H1 (cell line): Measurements from ENCODE around the gene FGF11. TPM values are rescaled to one million over a fixed set of nuclear protein-coding genes. Genes with fewer than 3 reads are reported as not detected.

Source experiments
- CTCF ChIA-PET: fragments of 300-600 bp; sonication (Branson Sonifier 250); formaldehyde crosslinking; loops from one replicate; lab custom pipeline; 2021; ENCODE audit not compliant: partially characterized antibody; lab: Charles Lee
- POLR2A ChIA-PET: fragments of 300-600 bp; sonication (Branson Sonifier 250); formaldehyde crosslinking; loops from one replicate; lab custom pipeline; 2021; ENCODE audit warnings: inconsistent platforms; ENCODE audit not compliant: partially characterized antibody; lab: Charles Lee
- DNase-seq, 2 experiments: peaks; one replicate each; pipeline versions ENCODE4 v3.0.0 to v3.0.0-alpha.2; 2010 to 2022; ENCODE audit warnings: low spot score in 2 of 2, low read depth in 1 of 2, mixed read lengths in 1 of 2
- FAIRE-seq: peaks from 2 replicates; lab custom pipeline; 2011; peaks lifted over from hg19 to GRCh38; lab: Jason Lieb, UNC
- H2AFZ ChIP-seq: 2 replicates; pipeline ENCODE4 v1.8.1; 2012; ENCODE audit warnings: low read length, inconsistent platforms
- H2AK5ac ChIP-seq: 2 replicates; pipeline ENCODE4 v1.6.1; 2013; ENCODE audit warnings: low read depth, low read length
- H2BK120ac ChIP-seq: replicated peaks from 2 replicates; pipeline ENCODE3; 2013; ENCODE audit warnings: low read depth, low read length, inconsistent platforms
- H2BK12ac ChIP-seq: 2 replicates; pipeline ENCODE4 v1.6.1; 2013; ENCODE audit warnings: low read depth, low read length
- H2BK15ac ChIP-seq: 2 replicates; pipeline ENCODE4 v1.6.1; 2013; ENCODE audit warnings: low read length
- H2BK20ac ChIP-seq: 2 replicates; pipeline ENCODE4 v1.6.1; 2013; ENCODE audit warnings: low read length
- H2BK5ac ChIP-seq: 2 replicates; pipeline ENCODE4 v1.6.1; 2013; ENCODE audit warnings: low read depth, low read length
- H3K14ac ChIP-seq: 2 replicates; pipeline ENCODE4 v1.6.1; 2013; ENCODE audit warnings: inconsistent platforms; ENCODE audit not compliant: insufficient read length
- H3K18ac ChIP-seq: 2 replicates; pipeline ENCODE4 v1.6.1; 2013; ENCODE audit warnings: low read length; ENCODE audit errors: extremely low read depth
- H3K23ac ChIP-seq: 2 replicates; pipeline ENCODE4 v1.6.1; 2013; ENCODE audit warnings: inconsistent platforms; ENCODE audit not compliant: insufficient read length
- H3K23me2 ChIP-seq: 2 replicates; pipeline ENCODE4 v1.6.1; 2013; ENCODE audit warnings: low read depth, low read length
- H3K27ac ChIP-seq: 2 replicates; pipeline ENCODE4 v1.6.1; 2011; ENCODE audit warnings: low read depth, low read length, inconsistent platforms
- H3K27me3 ChIP-seq, 4 experiments: replicated peaks in 1 of 4; 1 replicate in 1 of 4; 2 replicates in 3 of 4; pipeline versions ENCODE4 v1.6.1 to v1.8.1; 2011 to 2013; ENCODE audit warnings: low read length in 3 of 4, mild to moderate bottlenecking in 3 of 4, inconsistent platforms in 2 of 4, mixed read lengths in 2 of 4, moderate library complexity in 1 of 4; ENCODE audit not compliant: control insufficient read depth in 3 of 4, insufficient read depth in 3 of 4; ENCODE audit errors: extremely low read depth in 1 of 4
- H3K36me3 ChIP-seq, 4 experiments: 2 replicates each; pipeline versions ENCODE4 v1.6.1 to v1.8.1; 2011 to 2013; ENCODE audit warnings: mild to moderate bottlenecking in 4 of 4, low read length in 3 of 4, moderate library complexity in 2 of 4, control low read depth in 1 of 4, inconsistent platforms in 1 of 4; ENCODE audit not compliant: insufficient read depth in 4 of 4, control insufficient read depth in 2 of 4
- H3K4ac ChIP-seq: replicated peaks from 2 replicates; pipeline ENCODE3; 2013; ENCODE audit warnings: low read length, low read depth, mixed read lengths, inconsistent platforms; ENCODE audit not compliant: insufficient read length
- H3K4me1 ChIP-seq, 4 experiments: replicated peaks in 1 of 4; 1 replicate in 1 of 4; 2 replicates in 3 of 4; pipeline versions ENCODE4 v1.6.1 to v1.8.1; 2011 to 2013; ENCODE audit warnings: low read length in 3 of 4, inconsistent platforms in 2 of 4, mixed read lengths in 1 of 4; ENCODE audit not compliant: insufficient read depth in 4 of 4, control insufficient read depth in 3 of 4
- H3K4me2 ChIP-seq, 2 experiments: 2 replicates each; pipeline versions ENCODE4 v1.6.1 to v1.8.1; 2011 to 2013; ENCODE audit warnings: low read depth in 2 of 2, low read length in 2 of 2, control low read depth in 1 of 2, inconsistent platforms in 1 of 2, mild to moderate bottlenecking in 1 of 2; ENCODE audit not compliant: insufficient read depth in 1 of 2
- H3K4me3 ChIP-seq, 4 experiments: fragments of 200-600, 300-600 bp in 1 of 4; sonication (generic), shearing (Covaris generic), sonication (Bioruptor Twin) in 1 of 4; 2 replicates each; pipeline versions ENCODE4 v1.5.1 to v1.8.1; 2011 to 2016; ENCODE audit warnings: low read length in 4 of 4, low read depth in 3 of 4, control low read depth in 2 of 4, inconsistent platforms in 2 of 4, mild to moderate bottlenecking in 2 of 4, mixed read lengths in 1 of 4, moderate library complexity in 1 of 4; ENCODE audit not compliant: insufficient read depth in 2 of 4; ENCODE audit errors: extremely low read depth in 1 of 4
- H3K56ac ChIP-seq: replicated peaks from 2 replicates; pipeline ENCODE3; 2013; ENCODE audit warnings: low read depth, mild to moderate bottlenecking, mixed read lengths, low read length, inconsistent platforms; ENCODE audit not compliant: insufficient read length
- H3K79me1 ChIP-seq: 2 replicates; pipeline ENCODE4 v1.6.1; 2013; ENCODE audit warnings: low read depth, low read length, control low read depth
- H3K79me2 ChIP-seq, 2 experiments: 2 replicates each; pipeline versions ENCODE4 v1.6.1 to v1.8.1; 2012 to 2013; ENCODE audit warnings: low read length in 2 of 2, mild to moderate bottlenecking in 2 of 2, inconsistent platforms in 1 of 2; ENCODE audit not compliant: insufficient read depth in 2 of 2, control insufficient read depth in 1 of 2
- H3K9ac ChIP-seq, 4 experiments: replicated peaks in 1 of 4; 1 replicate in 1 of 4; 2 replicates in 3 of 4; pipeline versions ENCODE4 v1.6.1 to v1.8.1; 2011 to 2013; ENCODE audit warnings: low read depth in 3 of 4, low read length in 3 of 4, control low read depth in 2 of 4, mild to moderate bottlenecking in 2 of 4, moderate library complexity in 2 of 4, inconsistent platforms in 1 of 4; ENCODE audit errors: extremely low read depth in 1 of 4
- H3K9me3 ChIP-seq, 2 experiments: 2 replicates each; pipeline versions ENCODE4 v1.6.1 to v1.8.1; 2012 to 2013; ENCODE audit warnings: mild to moderate bottlenecking in 2 of 2, moderate library complexity in 2 of 2, control low read depth in 1 of 2, inconsistent platforms in 1 of 2, low read depth in 1 of 2, low read length in 1 of 2, mixed read lengths in 1 of 2; ENCODE audit not compliant: insufficient read depth in 2 of 2
- H4K20me1 ChIP-seq, 2 experiments: replicated peaks in 1 of 2; 2 replicates each; pipeline versions ENCODE3 to v1.8.1; 2011 to 2013; ENCODE audit warnings: inconsistent platforms in 2 of 2, low read length in 2 of 2, mild to moderate bottlenecking in 1 of 2; ENCODE audit not compliant: insufficient read depth in 2 of 2, control insufficient read depth in 1 of 2
- H4K5ac ChIP-seq: 2 replicates; pipeline ENCODE4 v1.6.1; 2013; ENCODE audit warnings: low read length, low read depth, mixed read lengths, inconsistent platforms; ENCODE audit not compliant: insufficient read length
- H4K8ac ChIP-seq: 2 replicates; pipeline ENCODE4 v1.8.0; 2013; ENCODE audit warnings: mild to moderate bottlenecking, moderate library complexity, low read length, inconsistent platforms; ENCODE audit not compliant: insufficient read depth; ENCODE audit errors: extremely low read depth
- H4K91ac ChIP-seq: replicated peaks from 2 replicates; pipeline ENCODE3; 2013; ENCODE audit warnings: low read length, mixed read lengths, inconsistent platforms; ENCODE audit not compliant: insufficient read length
- CTBP2 ChIP-seq: IDR thresholded peaks from 2 replicates; pipeline ENCODE4 v1.7.0; 2011; ENCODE audit warnings: borderline replicate concordance, mild to moderate bottlenecking, moderate library complexity, mixed read lengths, low read length; ENCODE audit not compliant: insufficient read depth, insufficient read length
- RXRA ChIP-seq: IDR thresholded peaks from 2 replicates; pipeline ENCODE4 v1.6.1; 2011; ENCODE audit warnings: low read depth, mild to moderate bottlenecking, low read length, moderate library complexity; ENCODE audit not compliant: insufficient read depth
- TAF7 ChIP-seq: optimal IDR thresholded peaks from 2 replicates; pipeline ENCODE3; 2011; ENCODE audit warnings: low read depth, mild to moderate bottlenecking, inconsistent platforms, low read length, moderate library complexity, borderline replicate concordance
- YY1 ChIP-seq: IDR thresholded peaks from 2 replicates; pipeline ENCODE4 v1.6.1; 2011; ENCODE audit warnings: low read depth, mild to moderate bottlenecking, low read length
- WGBS, 2 experiments: shearing (Covaris generic) in 1 of 2; methylation state at CpG; one replicate each; pipeline versions ENCODE4 v1.1.6 to v1.1.7; 2013 to 2015; ENCODE audit warnings: low lambda C conversion rate in 2 of 2, mixed read lengths in 2 of 2, inconsistent platforms in 1 of 2, low coverage in 1 of 2, missing lambda C conversion rate in 1 of 2; ENCODE audit not compliant: insufficient replicate concordance in 2 of 2, insufficient coverage in 1 of 2, insufficient read length in 1 of 2; ENCODE audit errors: extremely low coverage in 1 of 2, missing lambda C conversion rate in 1 of 2; 5-methylcytosine and 5-hydroxymethylcytosine counted together
- polyA plus RNA-seq, 7 experiments: library from polyadenylated mRNA; depleted of rRNA in 3 of 7; stranded (reverse) in 5 of 7; unstranded in 2 of 7; fragments of >200 nt in 5 of 7; fragments of 200-250 nt in 2 of 7; gene quantifications; 1 replicate in 5 of 7; 2 replicates in 1 of 7; 4 replicates in 1 of 7; pipeline versions ENCODE4 v1.2.1 to v1.2.3, GENCODE V29; 2011 to 2013; ENCODE audit warnings: missing spikeins in 2 of 7, mixed read lengths in 2 of 7
- total RNA-seq: library from RNA; stranded (reverse); fragmentation: NEBNext Ultra II Directional; extraction: Animal tissue kit (Norgen Biotek cat#: 25700); gene quantifications from 2 replicates; pipeline ENCODE4 v1.2.1, GENCODE V29; 2021

FGF11 gene
- total and polyA plus RNA-seq, 2 of the 8 experiments (the other 6 are each of a cell fraction or from before 2014, with no cell fraction given): 11.8 to 26.1 TPM

DNA sequence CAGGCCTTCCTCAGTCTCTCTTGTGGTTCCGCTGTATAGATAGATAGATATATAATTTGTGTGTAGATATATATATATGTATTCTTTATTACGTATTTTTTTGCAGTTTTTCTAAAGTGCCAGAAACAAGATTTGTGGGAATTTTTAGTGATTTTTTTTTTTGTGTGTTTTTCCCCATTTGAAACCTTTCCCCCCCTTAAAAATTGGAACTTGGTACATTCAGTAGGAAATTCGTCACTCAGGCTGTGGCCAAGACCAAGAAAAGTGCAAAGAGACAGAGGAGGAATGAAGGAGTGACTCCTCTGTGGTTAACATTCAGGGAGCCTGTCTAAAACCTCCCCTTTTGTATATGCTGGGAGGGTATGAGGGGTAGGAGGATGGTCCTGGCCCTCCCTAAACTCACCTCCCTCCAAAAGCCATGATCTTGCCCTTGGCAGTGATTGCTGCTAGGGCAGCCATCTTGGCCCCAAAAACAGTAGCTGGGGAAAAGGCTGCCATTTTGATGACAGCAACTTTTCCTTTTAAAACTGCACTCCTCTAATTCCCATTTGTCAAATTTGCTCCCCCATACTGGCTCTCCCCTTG, 20.7 kb downstream of the FGF11 start:
- Histone ChIP-seq H3K56ac (no peak overlapping the region), H4K5ac (no peak overlapping the region), H3K79me1 (no peaks in the 10 kb centered on the region), H3K4ac (no peak overlapping the region), H4K8ac (no peak overlapping the region), H3K4me1 (peaks cover 2 to 18% (median 7%) of the 10 kb centered on the region in 4 experiments), H4K91ac (no peak overlapping the region), H2AFZ (no peak overlapping the region), H3K9ac (no peak overlapping the region), H3K27ac (no peak overlapping the region), H3K23ac (no peak overlapping the region), H2BK20ac (no peak overlapping the region), H2BK120ac (no peak overlapping the region), H4K20me1 (no peaks in the 10 kb centered on the region), H3K14ac (no peak overlapping the region), H2BK15ac (no peak overlapping the region), H3K9me3 (no peaks in the 10 kb centered on the region), H3K27me3 (no peaks in the 10 kb centered on the region), H3K4me3 (no peak overlapping the region), H3K79me2 (no peaks in the 10 kb centered on the region), H2BK5ac (no peak overlapping the region), H3K18ac (no peak overlapping the region), H2AK5ac (no peak overlapping the region), H2BK12ac (no peak overlapping the region), H3K23me2 (peaks cover 5% of the 10 kb centered on the region), H3K36me3 (peaks cover 0 to 2% (median 0%) of the 10 kb centered on the region in 4 experiments; a peak in 2 of 8 replicates), H3K4me2 (no peak overlapping the region)
- WGBS, 2 experiments: 91% methylated on average over 3 of the region's 3 CpGs; no CpG with 5 or more reads in 1 of the 2 experiments
- DNase-seq (no peak), FAIRE-seq (no peak)
- ChIA-PET CTCF (interaction anchor here (0.8 to 2.1 kb wide), 4 partner anchors 16 to 54 kb away, joined by 3 to 5 read pairs (median 4); no protein-coding TSS in a partner anchor), POLR2A (interaction anchor here (0.7 to 13.8 kb wide), 5 partner anchors 10 to 197 kb away, joined by 3 to 200 read pairs (median 3); partner anchors contain the start of genes POLR2A, SLC35G6 and ZBTB4)
- TF ChIP-seq RXRA (no peak), TAF7 (no peak), YY1 (peak; percentile 91), CTBP2 (no peak)
